CD4-positive, alpha-beta T cell treated with Interleukin-4 for 4 hours (primary cell): ENCODE results near the gene CCDC102A.

Source experiments
- DNase-seq: peaks from one replicate; pipeline ENCODE4 v3.0.0-alpha.2; 2020

The CCDC102A gene

GRCh38 chr16:57498031-57498430, 38.3 kb downstream of the CCDC102A start:
- DNase-seq = no peak

DNA sequence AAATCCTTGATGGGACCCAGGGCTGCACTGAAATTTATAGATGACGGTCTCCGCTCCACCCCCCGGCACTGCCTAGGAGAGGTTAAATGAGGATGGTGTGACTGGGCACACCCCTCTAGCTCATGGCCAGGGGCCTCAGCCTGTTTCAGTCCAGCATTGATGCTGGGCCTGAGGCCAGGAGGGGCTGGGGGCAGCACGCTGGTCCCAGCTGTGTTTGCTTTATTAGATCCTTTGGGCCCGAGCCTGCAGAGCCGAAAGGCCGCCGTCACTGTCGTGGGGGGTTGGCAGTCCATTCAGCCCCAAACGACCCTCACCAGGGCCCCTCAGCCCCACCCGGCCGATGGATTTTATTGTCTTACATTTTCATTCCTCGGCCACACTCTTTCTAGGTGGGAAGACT, 39.2 kb downstream of the CCDC102A start:
- no peak for DNase-seq

DNA sequence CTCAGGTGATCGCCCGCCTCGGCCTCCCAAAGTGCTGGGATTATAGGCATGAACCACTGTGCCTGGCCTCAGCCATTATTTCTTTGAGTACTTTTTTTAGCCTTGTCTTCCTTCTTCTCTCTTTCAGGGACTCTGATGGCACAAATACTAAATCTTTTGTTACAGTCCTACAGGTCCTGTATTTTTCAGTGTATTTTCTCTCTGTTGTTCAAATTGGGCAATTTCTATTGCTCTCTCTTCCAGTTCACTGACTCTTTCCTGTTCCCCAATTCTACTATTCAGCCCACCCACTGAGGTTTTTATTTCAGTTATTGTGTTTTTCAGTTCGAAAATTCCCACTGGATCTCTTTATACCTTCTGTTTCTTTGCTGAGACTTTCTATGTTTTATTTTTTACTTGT, 42.6 kb downstream of the CCDC102A start:
- no peak for DNase-seq

DNA sequence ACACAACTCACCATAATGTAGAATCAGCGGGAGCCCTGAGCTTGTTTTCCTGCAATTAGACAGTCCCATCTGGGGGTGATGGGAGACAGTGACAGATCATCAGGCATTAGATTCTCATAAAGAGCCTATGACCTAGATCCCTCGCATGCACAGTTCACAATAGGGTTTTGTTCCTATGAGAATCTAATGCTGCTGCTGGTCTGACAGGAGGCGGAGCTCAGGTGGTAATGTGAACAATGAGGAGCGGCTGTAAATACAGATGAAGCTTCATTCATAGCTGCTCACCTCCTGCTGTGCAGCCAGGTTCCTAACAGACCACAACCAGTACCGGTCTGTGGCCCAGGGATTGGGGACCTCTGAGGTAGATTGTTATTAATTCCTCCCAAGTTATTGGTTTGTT, 47.1 kb downstream of the CCDC102A start:
- DNase-seq = no peak

- no peak for DNase-seq
Observed at GRCh38 chr16:57486858-57487834, 49.2 kb downstream of the CCDC102A start.

DNA sequence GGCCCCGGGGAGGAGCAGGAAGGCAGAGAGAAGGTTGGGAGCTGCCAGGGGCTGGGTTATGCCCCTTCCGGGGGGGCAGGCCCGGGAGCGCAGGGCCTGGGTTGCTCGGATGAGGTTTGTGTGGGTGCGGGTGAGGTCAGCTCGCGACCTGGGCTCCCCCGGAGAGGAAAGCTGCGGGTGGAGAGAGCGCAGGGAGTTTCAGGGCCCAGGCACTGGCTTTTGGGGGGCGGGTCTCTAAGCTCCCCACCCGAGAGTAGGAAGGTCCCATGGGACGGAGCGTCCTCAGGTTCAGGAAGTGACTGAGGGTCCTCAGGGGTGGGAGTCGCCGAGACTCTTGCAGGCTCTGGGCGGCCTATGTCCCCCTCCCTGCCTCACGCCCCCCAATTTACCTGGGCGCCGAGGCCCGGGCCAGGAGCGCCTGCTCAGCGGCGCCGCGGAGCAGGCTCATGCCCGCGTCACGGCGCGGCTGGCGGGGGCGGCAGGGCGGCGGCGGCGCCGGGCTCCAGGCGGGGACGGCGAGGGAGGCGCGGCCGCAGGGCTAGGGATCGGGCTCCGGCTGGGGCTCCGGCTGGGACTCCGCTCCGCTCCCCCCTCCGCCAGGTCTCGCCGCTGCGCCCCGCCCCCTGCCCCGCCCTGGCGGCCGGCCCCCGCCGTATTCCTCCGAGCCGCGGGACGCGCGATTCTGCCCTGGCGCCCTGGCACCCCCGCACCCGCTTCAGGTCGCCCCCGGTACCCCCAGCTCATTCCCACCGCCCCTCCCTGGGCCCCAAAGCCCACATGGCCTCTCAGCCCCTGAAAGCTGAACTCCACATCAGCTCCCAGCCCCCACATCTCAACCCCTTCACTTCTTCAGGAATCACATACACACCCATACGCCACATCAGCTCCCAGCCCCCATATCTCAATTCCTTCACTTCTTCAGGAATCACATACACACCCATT, 50.2 kb downstream of the CCDC102A start, which contains the start of gene DOK4:
Gene DOK4 (minus strand): TSS at position 578 of the 942 bp plus-strand sequence. CDS start 6,986 bp downstream, outside the sequence.
- peak; percentile 62 for DNase-seq

GRCh38 chr16:57485091-57485915, 51.1 kb downstream of the CCDC102A start:
- DNase-seq = no peak

DNA sequence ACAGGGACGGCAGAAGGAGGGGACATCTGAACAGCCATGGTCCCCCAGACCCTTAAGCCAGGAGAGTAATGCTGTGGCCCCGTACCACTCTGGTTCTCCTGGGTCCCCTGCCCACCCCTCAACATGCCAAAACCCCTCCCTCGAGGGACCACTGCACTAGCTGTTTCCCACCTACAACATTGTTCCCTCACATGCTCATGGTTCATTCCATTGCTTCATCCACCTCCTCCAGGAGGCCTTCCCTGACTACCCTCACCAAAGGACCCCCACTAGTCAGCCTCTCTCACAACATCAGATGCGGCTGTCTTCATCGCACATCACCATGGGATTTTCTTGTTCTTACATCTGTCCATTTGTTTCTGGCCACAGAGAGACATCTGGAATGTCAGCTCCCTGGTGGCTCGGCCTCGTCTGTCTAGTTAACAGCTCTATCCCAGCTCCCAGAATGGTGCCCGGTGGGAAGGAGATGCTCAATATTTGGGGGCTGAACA, 51.8 kb downstream of the CCDC102A start:
- no peak for DNase-seq

- no peak for DNase-seq
Observed at GRCh38 chr16:57483725-57484514, 52.5 kb downstream of the CCDC102A start.

- DNase-seq = no peak
Observed at GRCh38 chr16:57482845-57483545, 53.4 kb downstream of the CCDC102A start.

DNA sequence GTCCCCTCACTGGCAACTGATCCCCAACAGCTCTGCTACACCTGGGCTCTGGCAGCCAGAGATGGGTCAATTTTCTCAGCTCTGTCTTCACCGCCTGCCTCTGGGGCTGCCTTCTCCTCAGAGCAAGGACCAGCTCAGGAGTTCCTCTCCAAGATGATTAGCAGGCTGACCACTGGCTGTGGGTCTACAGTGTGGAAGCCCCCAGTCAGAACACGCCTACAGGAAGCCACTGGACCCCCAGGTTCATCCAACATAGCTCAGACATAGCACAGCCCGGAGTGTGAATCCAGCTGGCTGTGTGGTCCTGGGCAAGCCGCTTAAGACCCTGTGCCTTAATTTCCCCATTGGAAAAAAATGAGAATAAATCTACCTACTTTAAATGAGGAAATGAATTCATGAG, 55.0 kb downstream of the CCDC102A start:
- no peak for DNase-seq

- DNase-seq = no peak
Observed at GRCh38 chr16:57480754-57481230, 55.6 kb downstream of the CCDC102A start.

DNA sequence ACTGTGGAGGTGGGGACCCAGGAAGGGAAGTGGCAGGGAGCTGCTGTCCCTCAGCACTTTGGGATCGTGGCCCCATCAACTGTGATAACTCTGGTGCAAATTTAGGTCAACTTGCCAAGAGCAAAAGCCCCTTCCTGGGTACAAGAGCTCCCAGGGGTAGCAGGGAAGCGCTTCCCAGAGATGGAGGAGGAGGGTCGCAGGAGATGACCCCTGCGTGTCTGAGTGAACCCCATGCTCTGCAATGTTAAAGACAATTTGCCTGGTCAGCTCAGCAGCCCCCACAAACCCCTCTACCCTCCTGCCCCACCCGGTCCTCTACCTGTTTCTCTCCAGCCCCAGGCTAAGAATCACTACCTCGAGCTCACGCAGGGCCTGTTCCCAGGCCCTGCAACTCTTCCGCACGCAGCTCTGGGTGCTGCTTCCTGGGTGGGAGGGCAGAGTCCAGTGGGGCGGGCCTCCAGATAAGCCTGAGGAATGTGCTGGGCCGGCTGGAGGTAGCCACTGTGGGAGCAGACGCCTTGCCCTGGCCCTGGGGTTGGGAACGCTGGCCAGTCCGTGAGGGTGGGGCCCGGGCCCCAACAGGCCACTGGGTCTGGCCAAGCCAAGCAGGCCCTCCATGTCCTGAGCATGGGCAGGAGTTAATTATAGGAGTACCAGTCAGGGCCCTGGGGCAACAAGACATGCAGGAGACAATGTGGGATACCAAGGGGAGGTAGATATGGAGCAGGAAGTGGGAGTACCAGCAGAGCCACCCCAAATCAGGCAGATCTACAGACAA, 56.2 kb downstream of the CCDC102A start:
- no peak for DNase-seq

DNA sequence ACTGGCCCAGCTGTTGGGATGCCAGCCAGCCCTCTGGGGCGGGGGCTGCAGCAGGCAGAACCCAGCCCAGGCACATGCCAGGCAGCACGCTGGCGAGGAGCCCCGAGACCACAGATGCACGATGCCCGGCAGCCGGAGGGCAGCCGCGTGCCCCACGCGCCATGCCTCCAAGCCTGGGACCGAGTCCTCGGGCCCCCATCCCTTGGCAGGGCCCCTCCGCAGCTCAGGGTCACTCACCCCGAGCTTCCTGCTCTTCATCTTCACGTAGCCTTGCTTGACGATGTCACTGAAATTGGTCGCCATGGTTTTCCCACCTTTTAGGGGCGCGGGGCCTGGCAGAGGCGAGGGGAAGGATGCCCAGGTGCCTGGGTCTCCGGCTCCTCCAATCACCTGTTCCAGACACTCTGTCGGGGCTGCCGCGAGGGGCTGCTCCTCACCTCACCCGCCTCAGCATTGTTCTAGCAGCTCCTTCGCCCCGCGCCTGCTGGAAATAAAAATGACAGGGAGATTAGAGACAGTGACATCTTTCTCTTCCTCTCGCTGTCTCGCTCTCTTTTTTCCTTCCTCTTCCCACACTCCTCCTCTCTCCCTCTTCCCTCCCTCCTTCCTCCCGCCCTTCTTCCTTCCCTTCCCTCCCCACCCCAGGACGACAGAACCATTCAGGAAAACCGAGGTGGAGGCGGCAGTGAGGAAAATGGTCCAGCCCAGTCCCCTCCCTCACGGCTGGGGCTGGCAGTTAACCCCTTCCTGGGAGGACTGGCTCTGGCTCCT, 57.0 kb downstream of the CCDC102A start:
- no peak for DNase-seq

DNA sequence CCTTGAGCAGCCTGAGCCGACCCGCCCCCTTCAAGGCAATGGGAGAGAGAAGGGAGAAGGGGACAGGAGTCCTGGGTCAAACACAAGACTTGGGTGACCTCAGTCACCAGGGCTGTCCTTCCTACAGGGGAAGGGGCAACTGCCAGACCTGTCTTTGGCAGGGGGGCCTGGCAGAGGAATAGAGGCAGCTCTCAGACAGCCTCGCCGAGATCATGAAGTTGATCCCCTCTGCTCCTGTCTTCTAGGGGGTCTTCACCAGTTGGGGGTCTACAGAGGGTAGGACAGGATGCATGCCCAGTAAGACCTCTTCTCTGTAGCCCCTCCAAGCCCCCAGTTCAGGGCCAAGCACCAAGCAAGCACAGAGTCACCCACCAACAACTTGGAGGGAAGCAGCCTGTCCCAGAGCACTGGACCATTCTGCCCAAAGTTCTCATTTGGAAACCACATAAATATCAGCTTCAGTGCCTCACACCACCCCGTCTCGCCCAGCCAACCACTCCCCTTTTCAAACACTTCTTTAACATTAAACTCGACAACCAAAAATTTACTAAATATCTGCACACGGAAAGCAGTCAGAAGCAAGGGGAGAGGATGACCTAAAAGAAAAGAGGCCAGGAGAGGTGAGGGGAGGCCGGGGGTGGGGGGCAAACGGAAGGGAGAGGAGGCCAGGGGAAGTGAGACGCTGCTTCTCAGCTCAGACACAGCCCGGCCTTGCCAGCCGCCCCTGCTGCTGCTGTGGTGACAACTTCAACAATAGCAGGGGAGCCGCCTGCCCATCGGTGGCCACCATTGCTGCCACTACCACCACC, 57.8 kb downstream of the CCDC102A start:
- DNase-seq = no peak

- no peak for DNase-seq
Observed at GRCh38 chr16:57477531-57478202, 58.7 kb downstream of the CCDC102A start.
